ENCODE results near the gene CTF1.

The CTF1 gene

GRCh38 chr16:30914830-30915229, 18.4 kb downstream of the CTF1 start:
- no peaks in the 10 kb centered on the region for H3K36me3 ChIP-seq
- no peak overlapping the region for H3K4me3 ChIP-seq (ENCODE audit: low read depth, low read length)
- no peaks in the 10 kb centered on the region for H3K27me3 ChIP-seq
- no peaks in the 10 kb centered on the region for H3K4me1 ChIP-seq
- TF ChIP-seq CTCF (IDR thresholded peaks at IDR 0.05; ENCODE audit: low read depth, low read length): no peak
- H3K9me3 ChIP-seq: no peaks in the 10 kb centered on the region
- DNase-seq: no peak

DNA sequence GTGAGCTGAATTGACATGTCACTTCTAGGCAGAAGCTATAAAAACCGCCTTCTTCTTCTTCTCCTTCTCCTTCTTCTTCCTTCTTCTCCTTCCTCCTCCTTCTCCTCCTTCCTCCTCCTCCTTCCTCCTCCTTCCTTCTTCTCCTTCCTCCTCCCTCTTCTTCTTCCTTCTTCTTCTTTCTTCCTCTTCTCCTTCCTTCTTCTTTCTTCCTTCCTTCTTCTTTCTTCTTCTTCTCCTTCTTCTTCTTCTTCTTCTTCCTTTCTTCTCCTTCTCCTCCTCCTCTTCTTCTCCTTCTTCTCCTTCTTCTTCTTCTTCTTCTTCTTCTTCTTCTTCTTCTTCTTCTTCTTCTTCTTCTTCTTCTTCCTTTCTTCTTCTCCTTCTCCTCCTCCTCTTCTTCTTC, 22.2 kb downstream of the CTF1 start:
- H3K4me3 ChIP-seq (ENCODE audit: low read depth, low read length): no peak overlapping the region
- TF ChIP-seq CTCF (IDR thresholded peaks at IDR 0.05; ENCODE audit: low read depth, low read length): no peak

DNA sequence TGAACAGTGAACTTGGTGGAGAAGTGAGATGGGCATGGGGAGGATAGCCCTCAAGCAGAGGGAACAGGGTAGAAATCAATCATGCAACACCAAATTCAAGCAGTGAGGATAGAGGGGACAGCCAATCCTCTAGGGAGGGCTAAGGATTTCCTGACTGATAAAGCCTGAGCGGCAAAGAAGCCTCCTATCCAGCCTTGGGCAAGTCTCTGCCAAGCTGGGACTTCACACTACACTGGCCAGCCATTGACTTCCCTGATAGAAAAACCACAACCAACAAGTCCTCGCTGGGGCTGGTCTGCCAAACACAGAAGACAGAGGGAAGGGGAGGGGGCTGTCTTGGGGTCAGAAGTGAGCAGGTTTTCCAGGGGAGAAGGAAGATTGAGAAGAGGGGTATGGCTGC, 24.5 kb downstream of the CTF1 start:
- no peaks in the 10 kb centered on the region for H3K27me3 ChIP-seq
- no peak for TF ChIP-seq CTCF (IDR thresholded peaks at IDR 0.05; ENCODE audit: low read depth, low read length)
- no peaks in the 10 kb centered on the region for H3K4me1 ChIP-seq
- no peak for DNase-seq
- no peaks in the 10 kb centered on the region for H3K36me3 ChIP-seq
- no peaks in the 10 kb centered on the region for H3K9me3 ChIP-seq
- H3K4me3 ChIP-seq (ENCODE audit: low read depth, low read length): no peak overlapping the region

More for the DNA sequence above, 22.2 kb downstream of the CTF1 start:
- H3K27me3 ChIP-seq: no peaks in the 10 kb centered on the region
- H3K9me3 ChIP-seq: no peaks in the 10 kb centered on the region
- H3K4me1 ChIP-seq: no peaks in the 10 kb centered on the region
- no peaks in the 10 kb centered on the region for H3K36me3 ChIP-seq
- DNase-seq: no peak

DNA sequence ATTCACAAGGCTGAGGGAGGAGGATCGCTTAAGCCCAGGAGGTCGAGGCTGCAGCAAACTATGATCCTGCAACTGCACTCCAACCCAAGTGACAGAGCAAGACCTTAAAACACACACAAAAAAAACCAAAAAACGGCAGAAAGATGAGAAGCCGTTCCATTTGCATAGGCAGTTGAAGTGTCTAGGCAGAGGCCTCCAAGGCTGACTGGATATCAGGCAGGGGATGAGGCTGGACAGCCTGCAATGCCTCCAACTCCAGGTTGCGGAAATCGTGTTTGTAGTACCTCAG, 25.0 kb downstream of the CTF1 start:
- Histone ChIP-seq H3K27me3 (no peaks in the 10 kb centered on the region), H3K9me3 (no peaks in the 10 kb centered on the region), H3K4me3 (ENCODE audit: low read depth, low read length) (no peak overlapping the region), H3K36me3 (no peaks in the 10 kb centered on the region), H3K4me1 (no peaks in the 10 kb centered on the region)
- no peak for DNase-seq
- no peak for TF ChIP-seq CTCF (IDR thresholded peaks at IDR 0.05; ENCODE audit: low read depth, low read length)

DNA sequence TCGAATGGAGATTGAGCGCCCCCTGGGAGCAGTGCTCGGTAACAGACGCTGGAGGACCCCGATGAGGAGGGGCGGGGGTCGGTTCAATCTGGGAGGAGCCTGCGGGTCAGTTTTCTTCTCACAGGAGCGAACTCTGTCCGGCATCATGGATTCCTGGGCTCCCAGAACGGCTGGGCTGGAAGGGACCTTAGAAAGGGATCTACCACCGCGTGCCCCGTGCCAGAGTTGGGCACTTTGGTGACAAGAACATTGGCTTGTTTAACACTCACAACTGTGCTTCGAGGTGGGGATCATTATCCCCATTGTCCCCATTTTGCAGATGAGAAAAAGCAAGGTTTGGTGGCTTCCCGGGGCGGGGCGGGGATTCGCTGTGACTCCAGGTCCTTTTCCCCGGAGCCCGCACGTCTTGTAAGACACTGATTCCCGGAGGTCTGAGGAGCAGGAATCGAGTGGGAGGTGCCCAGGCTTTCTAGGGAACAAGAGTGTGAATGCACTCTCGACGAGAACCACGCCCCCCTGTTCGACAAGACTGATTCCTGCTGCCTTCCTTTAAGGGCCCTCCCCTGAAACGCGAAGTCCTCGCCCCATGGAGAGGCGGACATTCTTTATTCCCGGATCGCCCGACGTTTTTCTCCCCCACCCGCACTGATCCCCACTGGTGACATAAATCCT, 25.5 kb downstream of the CTF1 start:
- Histone ChIP-seq H3K4me3 (ENCODE audit: low read depth, low read length) (peak overlapping the region; percentile 77), H3K36me3 (no peaks in the 10 kb centered on the region), H3K27me3 (no peaks in the 10 kb centered on the region), H3K4me1 (no peaks in the 10 kb centered on the region), H3K9me3 (no peaks in the 10 kb centered on the region)
- peak; percentile 92 for TF ChIP-seq CTCF (IDR thresholded peaks at IDR 0.05; ENCODE audit: low read depth, low read length)
- DNase-seq: peak; percentile 94

DNA sequence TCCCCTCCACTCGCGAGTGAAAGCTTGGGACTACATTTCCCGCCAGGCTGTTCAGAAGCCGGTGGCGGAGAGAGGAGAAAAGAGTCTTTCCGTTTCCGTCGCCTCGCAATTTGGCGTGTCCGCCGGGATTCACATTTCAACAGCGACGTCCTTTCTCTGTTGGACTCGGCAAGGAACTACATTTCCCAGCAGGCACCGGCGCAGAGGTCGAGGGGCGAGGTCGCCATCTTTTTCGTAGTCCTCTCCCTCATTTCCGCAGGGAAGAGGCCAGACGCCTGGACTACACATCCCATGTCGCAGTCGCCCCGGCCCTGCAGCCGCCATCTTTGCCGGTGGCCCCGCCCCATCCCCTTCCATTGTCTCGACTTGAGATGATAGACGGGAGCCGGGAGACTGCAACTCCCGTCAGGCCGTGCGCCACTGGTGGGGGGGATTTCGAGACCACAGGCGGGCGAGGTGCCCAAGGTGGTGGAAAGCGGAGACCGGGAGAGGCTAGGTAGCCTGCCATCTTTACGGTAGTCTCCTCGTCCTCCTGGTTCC, 26.1 kb downstream of the CTF1 start:
- Histone ChIP-seq H3K9me3 (no peaks in the 10 kb centered on the region), H3K36me3 (no peaks in the 10 kb centered on the region), H3K27me3 (no peaks in the 10 kb centered on the region), H3K4me3 (ENCODE audit: low read depth, low read length) (peak overlapping the region; percentile 99), H3K4me1 (peaks cover under 1% of the 10 kb centered on the region; the same call in 1 of the 2 replicates)
- TF ChIP-seq CTCF (IDR thresholded peaks at IDR 0.05; ENCODE audit: low read depth, low read length): no peak
- DNase-seq: peak; percentile 99

Measured in BE2C (cell line).